ENCODE results near the gene SLC25A43.

GRCh38 chrX:119492463-119492862 is 93.3 kb downstream of the SLC25A43 start:
- no peak for TF ChIP-seq CTCF (IDR thresholded peaks at IDR 0.05)
- no peak for TF ChIP-seq POLR2A (IDR thresholded peaks at IDR 0.05)

Measured in uterus (tissue), 2 donors.